ENCODE data around the gene LPXN.

The LPXN gene

DNA sequence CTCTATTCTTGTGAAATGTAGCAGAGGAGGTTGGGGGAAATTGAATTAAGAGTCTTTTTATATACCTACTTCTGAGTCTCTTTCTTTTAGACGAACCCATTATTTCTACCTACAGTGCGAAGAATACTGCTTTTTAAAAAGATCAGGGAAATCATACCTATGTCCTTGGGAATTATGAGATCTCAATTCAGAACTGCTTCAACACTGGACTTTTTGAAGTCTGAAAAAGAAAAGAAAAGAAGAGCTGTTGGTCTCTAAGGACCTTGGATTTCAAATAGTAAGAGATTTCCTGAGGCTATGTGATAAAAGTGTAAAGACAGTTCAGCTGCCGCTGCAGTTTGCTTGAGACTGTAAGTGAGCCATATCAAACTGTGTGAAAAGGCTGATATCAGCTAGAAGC lies 64.0 kb downstream of the LPXN start:
- DNase-seq = no peak

DNA sequence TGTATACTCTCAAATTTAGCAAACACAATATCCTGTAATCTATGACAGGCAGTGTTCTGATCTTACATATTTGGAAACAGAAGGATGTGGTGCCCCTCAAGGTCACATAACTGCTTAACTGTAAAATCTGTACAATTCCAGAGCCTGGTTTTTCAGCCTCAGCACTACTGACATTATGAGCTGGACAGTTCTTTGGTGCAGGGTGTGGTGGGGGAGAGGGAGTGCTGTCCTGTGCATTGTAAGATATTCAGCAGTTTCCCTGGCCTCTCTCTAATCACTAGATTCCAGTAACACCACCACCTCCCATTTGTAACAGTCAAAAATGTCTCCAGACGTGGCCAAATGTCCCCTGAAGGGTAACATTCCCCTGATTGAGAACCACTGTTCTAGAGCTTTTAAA lies 65.9 kb downstream of the LPXN start:
- DNase-seq = no peak

DNA sequence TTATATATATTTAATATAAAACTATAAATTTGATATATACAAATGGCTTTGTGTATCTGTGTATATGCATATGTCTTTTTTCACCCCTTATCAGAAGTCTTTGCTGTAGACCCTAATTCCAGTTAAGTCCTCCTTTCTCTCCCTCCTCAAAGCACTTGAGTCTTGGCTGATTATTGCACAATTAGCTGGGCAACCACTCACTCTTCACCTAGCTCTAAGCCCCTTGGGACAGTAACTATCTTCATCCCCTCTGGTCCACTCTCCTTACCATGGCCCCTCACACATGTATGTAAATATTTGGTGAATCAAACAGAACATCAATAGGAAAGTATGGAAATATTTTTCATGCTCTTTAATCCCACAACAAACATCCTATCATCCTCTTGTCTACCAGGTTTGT lies 66.8 kb downstream of the LPXN start:
- no peak for DNase-seq

DNA sequence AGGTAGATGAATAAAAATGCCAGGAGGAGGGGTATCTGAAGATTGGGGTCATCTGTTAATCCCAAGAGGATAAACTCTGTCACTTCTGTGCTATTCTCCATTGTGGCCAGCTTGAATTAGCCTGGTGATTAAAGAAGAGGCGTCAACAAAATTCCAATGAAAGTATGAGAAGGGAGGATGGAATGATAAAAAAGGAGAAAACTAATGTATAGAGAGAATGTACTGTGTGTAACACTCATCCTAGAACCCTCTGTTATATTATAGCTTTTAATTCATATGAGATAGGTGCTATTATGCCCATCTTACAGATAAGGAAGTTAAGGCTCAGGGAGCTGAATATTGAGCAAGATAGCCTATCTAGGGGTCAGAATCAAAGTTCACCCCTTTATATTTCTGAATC lies 67.7 kb downstream of the LPXN start, which contains the start of gene OR5B21:
Gene OR5B21, minus strand, starts transcription at position 101 of the 400 bp plus-strand sequence. Its CDS starts 0 bp downstream, at position 101.
- DNase-seq = no peak

DNA sequence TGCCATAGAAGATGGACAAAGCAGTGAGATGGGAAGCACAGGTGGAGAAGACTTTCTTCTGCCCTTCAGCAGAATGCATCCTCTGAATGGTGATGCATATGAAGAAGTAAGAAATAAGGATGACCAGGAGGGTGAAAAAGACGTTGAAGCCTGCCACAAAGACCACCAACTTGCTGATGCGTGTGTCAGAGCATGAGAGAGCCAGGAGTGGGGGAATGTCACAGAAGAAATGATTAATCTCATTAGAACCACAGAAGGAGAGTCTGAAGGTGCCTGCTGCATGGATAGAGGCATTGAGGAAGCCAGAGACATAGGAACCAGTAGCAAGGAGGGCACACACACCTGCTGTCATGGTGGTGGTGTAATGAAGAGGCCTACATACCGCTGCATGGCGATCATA lies 68.3 kb downstream of the LPXN start:
- no peak for DNase-seq

DNA sequence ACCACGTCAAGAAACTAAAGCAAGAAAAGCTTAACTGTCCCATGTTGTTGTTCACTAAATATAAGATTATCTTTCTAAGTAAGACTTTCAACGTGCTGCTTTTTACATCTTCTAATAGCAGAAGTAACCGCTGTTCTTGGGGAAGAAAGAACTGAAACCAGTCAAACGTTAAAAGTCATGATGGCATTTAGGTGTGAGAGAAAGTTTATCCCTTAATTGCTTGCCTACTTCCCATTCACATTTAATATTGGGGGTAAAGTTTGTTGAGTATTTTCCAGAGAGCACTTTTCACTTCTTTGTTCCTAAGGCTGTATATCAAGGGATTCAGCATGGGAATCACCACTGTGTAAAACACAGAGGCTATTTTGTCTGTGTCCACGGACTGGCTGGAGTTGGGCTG lies 68.7 kb downstream of the LPXN start:
- no peak for DNase-seq

DNA sequence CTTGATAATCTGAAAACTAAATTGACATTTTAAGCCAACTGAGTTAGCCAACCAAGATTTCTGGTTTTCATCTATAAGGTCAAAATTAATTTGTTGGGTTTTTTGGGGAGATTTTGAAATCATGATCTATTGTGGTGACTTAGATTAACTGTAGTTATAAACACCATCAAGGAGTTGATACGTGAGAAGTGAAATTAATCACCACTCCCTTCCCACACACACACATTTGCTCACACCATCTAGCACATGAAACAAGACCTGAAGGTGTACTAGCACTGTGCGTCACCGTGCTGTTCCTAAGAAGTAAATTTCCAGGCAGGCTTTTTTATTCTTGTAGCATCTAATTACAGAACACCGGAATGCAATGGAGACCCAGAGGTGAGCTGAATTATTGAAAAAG lies 69.8 kb downstream of the LPXN start:
- DNase-seq = no peak

DNA sequence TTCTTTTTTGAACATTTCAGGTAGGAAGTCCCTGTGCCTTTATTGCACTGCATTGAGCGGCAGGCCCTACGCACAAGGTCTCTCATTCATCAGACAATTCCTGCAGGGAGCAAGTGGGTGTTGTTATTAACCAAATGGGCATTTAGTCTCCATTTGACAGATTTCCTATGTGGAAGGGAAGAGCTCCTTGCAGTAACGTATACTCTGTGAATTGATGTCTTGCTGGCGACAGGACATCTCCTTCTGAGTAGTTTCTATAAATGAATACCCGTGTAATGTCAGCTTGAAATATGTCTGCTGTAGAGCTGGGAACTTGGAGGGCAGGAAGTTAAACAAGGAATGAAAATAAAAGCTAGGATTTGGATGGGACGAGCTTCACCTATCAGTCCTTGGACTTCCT lies 71.4 kb downstream of the LPXN start:
- no peak for DNase-seq

DNA sequence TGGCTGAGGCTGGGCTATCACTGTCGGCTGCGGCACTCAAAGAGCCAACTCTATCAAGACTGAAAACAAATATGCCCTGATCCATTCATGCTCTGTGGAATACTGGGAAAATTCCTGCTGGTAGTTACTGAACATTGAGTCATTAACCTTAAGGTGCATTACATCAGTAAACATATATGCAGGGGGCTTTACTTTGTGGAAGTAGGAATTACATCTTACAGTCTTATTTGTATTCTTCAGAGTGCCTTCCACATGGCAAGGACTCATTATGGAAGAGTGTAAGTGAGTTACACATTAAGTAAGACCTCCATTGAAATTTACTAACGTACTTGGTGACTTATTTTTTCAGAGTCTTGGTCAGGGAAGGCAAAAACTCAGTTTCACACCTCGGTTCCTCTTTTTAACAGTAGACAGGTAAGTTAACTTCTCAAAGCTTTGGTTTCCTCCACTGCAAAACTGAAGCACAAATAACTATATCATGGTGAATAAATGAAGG lies 72.2 kb downstream of the LPXN start:
- no peak for DNase-seq

DNA sequence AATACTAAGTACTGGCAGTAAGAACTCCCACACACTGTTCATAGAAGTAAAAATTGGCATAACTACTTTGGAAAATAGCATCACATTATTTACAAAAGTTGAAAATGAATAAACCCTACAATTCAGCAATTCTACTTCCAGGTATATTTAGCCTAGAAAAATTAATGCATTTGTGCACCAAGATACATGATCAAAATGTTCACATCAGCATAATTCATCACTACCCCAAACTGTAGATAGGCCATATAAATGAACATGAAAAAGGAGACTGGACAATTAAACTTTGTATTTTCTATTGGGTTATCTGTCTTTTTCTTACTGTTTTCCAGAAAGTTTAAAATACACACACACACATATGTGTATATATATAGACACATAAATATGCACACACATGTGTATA lies 73.7 kb downstream of the LPXN start:
- DNase-seq = no peak

DNA sequence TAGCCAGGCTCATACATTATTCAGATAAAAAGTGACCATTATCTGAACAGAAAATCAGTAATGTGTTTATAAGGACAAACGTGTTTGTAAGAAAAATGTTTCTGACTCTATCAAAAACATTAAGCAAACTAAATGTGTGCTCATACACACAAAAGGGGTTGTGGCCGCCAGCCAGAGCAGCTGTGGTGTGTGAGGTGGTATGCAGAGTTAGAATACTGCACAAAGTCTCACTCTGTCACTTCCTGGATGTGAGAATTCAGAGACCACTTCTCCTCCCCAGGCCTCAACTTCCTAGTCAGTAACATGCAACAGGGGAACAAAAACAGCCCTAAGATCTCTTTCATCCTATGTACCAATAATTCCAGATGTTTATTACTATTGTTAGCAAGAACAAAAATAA lies 77.2 kb downstream of the LPXN start:
- DNase-seq = no peak

DNA sequence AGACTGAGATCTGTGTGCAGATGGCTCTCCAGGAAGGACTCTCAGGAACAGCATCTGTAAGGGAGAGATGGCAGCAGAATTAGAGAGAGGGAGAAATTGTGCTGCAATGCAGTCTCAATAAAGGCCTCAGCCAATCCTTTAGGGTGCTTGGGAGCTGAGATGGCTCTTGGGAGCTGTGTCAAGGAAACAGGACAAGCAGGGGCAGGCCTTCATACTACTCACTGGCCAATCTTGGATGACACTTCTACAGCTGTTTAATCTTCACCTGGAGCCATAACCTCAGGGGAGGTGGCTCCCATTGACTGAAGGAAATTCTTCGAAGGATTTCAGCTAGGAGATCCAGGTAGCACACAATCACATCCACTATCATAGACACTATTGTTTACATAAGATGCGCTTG lies 77.7 kb downstream of the LPXN start:
- DNase-seq = no peak

DNA sequence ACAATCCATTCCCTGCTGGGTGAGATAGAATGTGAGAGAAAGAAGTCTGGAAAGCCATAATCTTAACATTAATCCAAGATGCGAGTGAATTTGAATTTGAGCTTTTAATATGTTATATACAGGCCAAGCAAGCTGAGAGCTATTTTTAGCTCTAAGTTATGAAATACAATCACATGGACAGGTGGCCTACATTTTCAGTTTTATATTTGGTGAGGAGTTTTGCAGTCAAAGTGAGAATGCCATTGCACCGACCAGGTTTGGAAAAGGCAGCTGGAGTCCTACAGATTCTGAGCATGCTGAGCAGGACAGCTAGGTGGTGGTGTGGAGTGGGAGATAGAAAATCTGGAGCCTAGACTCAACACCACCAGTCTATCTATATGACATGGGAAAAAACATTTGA lies 79.8 kb downstream of the LPXN start:
- DNase-seq = no peak

DNA sequence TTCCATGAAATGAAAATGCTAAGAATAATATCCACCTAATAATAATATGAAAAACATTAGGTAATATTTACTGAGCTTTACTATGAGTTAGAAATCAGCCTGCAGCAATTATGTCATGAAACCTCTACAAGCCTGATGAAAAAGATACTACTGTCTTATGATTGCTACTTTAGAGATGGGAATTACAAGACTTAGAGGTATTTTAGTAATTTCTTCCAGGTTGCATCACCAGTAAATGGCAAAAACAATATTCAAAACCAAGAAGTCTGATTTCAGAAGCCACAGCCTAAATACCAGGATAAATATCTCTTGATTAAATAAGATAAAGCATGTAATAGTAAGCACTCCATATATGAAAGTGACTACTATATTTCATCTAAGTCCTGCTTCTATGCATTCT lies 81.6 kb downstream of the LPXN start:
- DNase-seq = no peak

DNA sequence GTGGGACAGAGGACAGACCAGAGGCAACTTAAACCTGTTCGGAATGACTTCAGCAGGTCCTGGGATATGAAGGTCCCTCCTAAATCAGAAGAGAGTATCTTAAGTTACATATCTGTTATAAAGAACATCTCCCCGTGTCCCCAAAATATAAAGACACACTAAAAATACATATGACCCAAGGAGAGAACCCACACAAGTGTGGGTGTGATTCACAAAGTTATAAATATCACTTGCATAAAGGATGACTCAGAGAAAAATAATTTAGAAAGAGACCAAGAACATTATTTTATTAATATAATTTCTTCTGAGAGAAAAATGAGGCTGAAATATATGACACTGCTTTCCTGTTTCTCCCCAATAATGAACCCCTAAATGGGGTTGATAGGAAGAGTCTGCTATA lies 82.0 kb downstream of the LPXN start:
- no peak for DNase-seq

DNA sequence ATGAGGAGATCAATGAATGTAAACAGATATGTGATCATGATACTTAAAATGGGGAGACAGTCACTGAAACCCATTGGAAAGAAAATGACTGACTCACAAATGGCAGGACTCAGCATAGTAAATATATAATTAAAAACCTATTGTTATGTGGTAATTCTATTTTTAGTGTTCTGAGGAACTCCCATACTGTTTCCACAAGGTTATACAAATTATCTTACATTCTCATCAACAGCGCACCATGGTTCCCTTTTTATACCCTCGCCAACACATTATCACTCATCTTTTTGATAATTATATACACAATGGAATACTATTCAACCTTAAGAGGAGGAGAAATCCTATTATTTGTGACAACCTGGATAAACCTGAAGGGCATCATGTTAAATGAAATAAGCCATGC lies 84.8 kb downstream of the LPXN start:
- DNase-seq = no peak

DNA sequence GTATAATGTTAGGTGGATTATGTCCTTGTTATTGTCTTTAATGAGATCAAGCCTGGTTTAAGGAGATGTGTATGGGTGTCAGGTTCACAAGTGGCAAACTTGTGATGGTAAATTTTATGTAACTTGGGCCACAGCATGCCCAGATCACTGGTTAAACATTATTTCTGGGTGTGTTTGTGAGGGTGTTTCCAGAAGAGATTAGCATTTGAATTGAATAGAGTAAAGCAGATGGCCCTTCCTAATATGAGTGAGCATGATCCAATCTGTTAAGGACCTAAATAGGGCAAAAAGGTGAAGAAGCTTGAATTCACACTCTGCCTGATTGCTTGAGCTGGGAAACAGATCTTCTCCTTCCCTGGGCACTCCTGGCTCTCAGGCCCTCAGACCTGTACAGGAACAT lies 88.5 kb downstream of the LPXN start:
- no peak for DNase-seq

DNA sequence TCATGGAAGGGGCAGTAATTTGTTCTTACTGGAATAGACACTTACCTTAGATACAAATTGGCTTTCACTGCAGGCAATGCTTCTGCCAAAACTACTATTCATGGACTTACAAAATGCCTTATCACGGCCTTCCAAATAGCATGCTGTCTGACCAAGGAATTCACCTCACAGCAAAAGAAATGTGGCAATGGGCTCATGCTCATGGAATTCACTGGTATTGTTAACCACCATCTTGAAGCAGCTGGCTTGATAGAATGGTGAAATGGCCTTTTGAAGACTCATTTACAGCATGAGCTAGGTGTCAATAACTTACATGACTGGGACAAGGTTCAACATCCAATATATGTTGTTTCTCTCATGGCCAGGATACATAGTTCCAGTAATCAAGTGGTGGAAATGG lies 89.7 kb downstream of the LPXN start:
- DNase-seq = no peak
